Adrenal gland (tissue), 12 donors: ENCODE data around the gene POMT1. TPM values are rescaled to one million over a fixed set of nuclear protein-coding genes. Genes with fewer than 3 reads are reported as not detected.

Experiments used
- DNase-seq, 7 donors: peaks; one replicate each; pipeline ENCODE4 v3.0.0-alpha.2; 2019 to 2020
- H3K27ac ChIP-seq, 5 donors: fragments of 200-600 bp; sonication (generic) in 4 of 5; 1 replicate in 3 of 5; 2 replicates in 2 of 5; pipeline versions ENCODE4 v1.5.1 to v1.8.0; 2016 to 2020; ENCODE audit warnings: mild to moderate bottlenecking in 1 of 5
- H3K27me3 ChIP-seq: fragments of 200-600 bp; 2 replicates; pipeline ENCODE4 v1.8.0; 2021
- H3K36me3 ChIP-seq, 2 donors: fragments of 200-600 bp; replicated peaks in 1 of 2; 1 replicate in 1 of 2; 2 replicates in 1 of 2; pipeline versions ENCODE4 v1.5.1 to v1.8.0; 2018 to 2022
- H3K4me1 ChIP-seq, 2 donors: fragments of 200-600 bp; replicated peaks in 1 of 2; 1 replicate in 1 of 2; 2 replicates in 1 of 2; pipeline versions ENCODE4 v1.5.1 to v1.8.0; 2018 to 2021
- H3K4me3 ChIP-seq, 4 donors: fragments of 200-600 bp; sonication (generic) in 3 of 4; one replicate each; pipeline ENCODE4 v1.5.1; 2016 to 2018
- H3K9me3 ChIP-seq, 3 donors: fragments of 200-600 bp; sonication (generic) in 1 of 3; replicated peaks in 1 of 3; 1 replicate in 2 of 3; 2 replicates in 1 of 3; pipeline versions ENCODE4 v1.5.1 to v1.8.0; 2016 to 2021
- CTCF ChIP-seq, 6 experiments: fragments of 450-650 bp in 4 of 6; fragments of 200-600 bp in 2 of 6; sonication (generic) in 1 of 6; IDR thresholded peaks; 1 replicate in 5 of 6; 2 replicates in 1 of 6; pipeline versions ENCODE4 v1.5.1 to v1.8.0; 2016 to 2021; ENCODE audit warnings: antibody characterized with exemption in 6 of 6, mild to moderate bottlenecking in 2 of 6, moderate library complexity in 1 of 6
- POLR2A ChIP-seq, 2 donors: fragments of 450-650 bp; IDR thresholded peaks; one replicate each; pipeline ENCODE4 v1.6.1; 2017; ENCODE audit warnings: antibody characterized with exemption in 2 of 2, mild to moderate bottlenecking in 2 of 2, moderate library complexity in 1 of 2
- WGBS, 4 donors: extraction: QIAGEN DNeasy Blood & Tissue Kit in 2 of 4; methylation state at CpG; one replicate each; pipeline versions ENCODE4 v1.1.5 to v1.1.7; 2013 to 2017; 5-methylcytosine and 5-hydroxymethylcytosine counted together
- intact Hi-C, 2 donors: fragments of 100-400 bp; cut with DNase I; formaldehyde crosslinking; loops; one replicate each; pipeline versions ENCODE4 v1.14.1 to v1.15.0; 2022 to 2023
- polyA plus RNA-seq, 3 donors: library from polyadenylated mRNA; stranded (reverse); fragments of 200-250 nt in 2 of 3; fragments of 350-450 nt in 1 of 3; fragmentation: Illumina TruSeq in 1 of 3; extraction: RNeasy Lipid Tissue Mini Kit (QIAGEN cat#74804) in 1 of 3; gene quantifications; one replicate each; pipeline ENCODE4 v1.2.3, GENCODE V29; 2013 to 2014
- total RNA-seq, 9 donors: library from RNA; depleted of rRNA in 4 of 9; stranded (reverse); fragments of >200 nt in 4 of 9; fragments of 120-200 nt in 1 of 9; fragmentation: NEBNext Ultra II Directional in 1 of 9; extraction: Animal tissue kit (Norgen Biotek cat#: 25700) in 1 of 9; gene quantifications; one replicate each; pipeline versions ENCODE4 v1.1.0 to v1.2.4, GENCODE V29; 2013 to 2023
- donor health status: healthy with polysubstance abuse.
- donor health status: Bipolar disorder and iron deficiency.
- donor health status: DM: yes; HTN: yes; CAD: no.
- donor health status: DM: no; HTN: no; CAD: no.
- donor health status: DM: no; HTN: no; CAD: no.
- donor health status: DM: yes; HTN: yes; CAD: no.

Gene POMT1
- total and polyA plus RNA-seq, 12 donors = 10.1 to 60.9 (median 33.0) TPM

DNA sequence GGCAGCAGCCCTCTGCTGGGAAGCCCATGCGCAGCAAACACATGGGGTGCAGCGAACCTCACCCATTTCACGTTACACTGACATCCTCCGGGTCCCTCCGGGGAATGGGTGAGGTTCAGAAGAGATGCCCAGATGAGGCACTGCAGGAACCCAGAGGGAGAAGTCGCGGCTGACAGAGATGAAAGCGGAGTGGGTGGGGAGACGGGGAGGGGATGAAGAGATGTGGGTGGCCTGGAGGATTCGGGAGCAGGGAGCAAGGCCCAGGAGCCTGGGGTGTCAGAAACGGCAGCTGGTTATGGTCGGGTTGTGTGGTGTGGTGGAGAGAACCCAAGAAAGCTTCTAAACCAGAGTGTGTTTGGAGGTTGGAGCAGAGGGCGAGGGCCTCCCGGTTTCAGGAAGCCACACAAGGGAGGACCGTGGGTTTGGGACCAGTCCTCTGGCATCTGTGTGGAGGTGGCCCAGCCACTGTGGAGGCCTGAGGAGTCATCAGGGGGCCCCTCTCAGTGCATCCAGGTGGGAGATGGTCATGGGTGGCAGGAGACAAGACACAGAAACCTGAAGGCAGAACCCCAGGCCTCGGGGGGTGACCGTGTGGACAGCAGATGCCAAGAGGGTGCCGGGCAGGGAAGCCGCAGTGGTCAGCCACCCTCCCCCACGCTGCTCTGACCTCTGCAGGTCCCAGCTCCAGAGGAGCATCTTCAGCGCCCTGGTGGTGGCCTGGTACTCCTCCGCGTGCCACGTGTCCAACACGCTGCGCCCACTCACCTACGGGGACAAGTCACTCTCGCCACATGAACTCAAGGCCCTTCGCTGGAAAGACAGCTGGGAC is 19.8 kb downstream of the POMT1 start:
- no peak for DNase-seq
- no peak overlapping the region for H3K27ac ChIP-seq
- peaks cover 0 to 90% of the 10 kb centered on the region in 2 donors for H3K36me3 ChIP-seq
- H3K27me3 ChIP-seq = no peaks in the 10 kb centered on the region
- H3K4me1 ChIP-seq = no peaks in the 10 kb centered on the region
- TF ChIP-seq CTCF (IDR thresholded peaks at IDR 0.05) = no peak
- H3K9me3 ChIP-seq = no peaks in the 10 kb centered on the region
- no peak overlapping the region for H3K4me3 ChIP-seq
- WGBS, 4 donors = 91 to 96% (median 94%) methylated on average over 27 to 29 of the region's 29 CpGs
- intact Hi-C loops = no loop called here

GRCh38 chr9:131523086-131523388 is 20.3 kb downstream of the POMT1 start:
- no peaks in the 10 kb centered on the region for H3K4me1 ChIP-seq
- peaks cover 0 to 95% of the 10 kb centered on the region in 2 donors for H3K36me3 ChIP-seq
- intact Hi-C loops = no loop called here
- no peaks in the 10 kb centered on the region for H3K27me3 ChIP-seq
- H3K9me3 ChIP-seq = no peaks in the 10 kb centered on the region
- no peak overlapping the region for H3K27ac ChIP-seq
- DNase-seq = no peak
- WGBS, 4 donors = 87 to 93% (median 90%) methylated on average over 9 of the region's 9 CpGs
- TF ChIP-seq POLR2A (IDR thresholded peaks at IDR 0.05) (no peak), CTCF (IDR thresholded peaks at IDR 0.05) (no peak)
- no peak overlapping the region for H3K4me3 ChIP-seq

- Histone ChIP-seq H3K36me3 (peaks cover 0 to 96% of the 10 kb centered on the region in 2 donors), H3K4me1 (no peaks in the 10 kb centered on the region), H3K4me3 (no peak overlapping the region), H3K9me3 (no peaks in the 10 kb centered on the region), H3K27me3 (no peaks in the 10 kb centered on the region), H3K27ac (no peak overlapping the region)
- 82 to 87% (median 86%) methylated on average over 13 to 29 of the region's 29 CpGs for WGBS, 4 donors
- TF ChIP-seq POLR2A (IDR thresholded peaks at IDR 0.05) (no peak), CTCF (IDR thresholded peaks at IDR 0.05) (no peak)
- DNase-seq = no peak
- intact Hi-C loops = no loop called here
These were observed 21.0 kb downstream of the POMT1 start for GRCh38 chr9:131523451-131524435.

- intact Hi-C loops = no loop called here
- Histone ChIP-seq H3K36me3 (peaks cover 0 to 93% of the 10 kb centered on the region in 2 donors), H3K9me3 (no peaks in the 10 kb centered on the region), H3K27ac (no peak overlapping the region), H3K4me1 (peaks cover 0 to 2% of the 10 kb centered on the region in 2 donors), H3K27me3 (no peaks in the 10 kb centered on the region), H3K4me3 (no peak overlapping the region)
- 88 to 90% (median 89%) methylated on average over 17 to 23 of the region's 23 CpGs for WGBS, 4 donors
- DNase-seq = no peak
- TF ChIP-seq CTCF (IDR thresholded peaks at IDR 0.05) (no peak), POLR2A (IDR thresholded peaks at IDR 0.05) (no peak)
These were observed 22.1 kb downstream of the POMT1 start for GRCh38 chr9:131524665-131525315.
